Head of caudate nucleus (tissue), 42 donors: ENCODE data around the gene APOBEC3F.

ENCODE experiments used
- DNase-seq, 42 donors: peaks; one replicate each; pipeline versions ENCODE4 v3.0.0 to v3.0.0-alpha.2; 2020 to 2021; ENCODE audit warnings: mixed read lengths in 7 of 42
- intact Hi-C: fragments of 100-400 bp; cut with DNase I; formaldehyde crosslinking; loops from one replicate; pipeline ENCODE4 v1.15.0; 2022

Gene APOBEC3F

GRCh38 chr22:39087098-39087497, 46.4 kb downstream of the APOBEC3F start:
- DNase-seq, result no peak
- intact Hi-C loops, result no loop called here

- intact Hi-C loops, result no loop called here
- peak in 4 of 42 donors; percentile 5 to 32 (median 21) for DNase-seq
These were observed 47.4 kb downstream of the APOBEC3F start for GRCh38 chr22:39087881-39088684.

GRCh38 chr22:39088685-39089032, 48.0 kb downstream of the APOBEC3F start:
- DNase-seq, result no peak
- intact Hi-C loops, result no loop called here

GRCh38 chr22:39089928-39090327, 49.3 kb downstream of the APOBEC3F start:
- no peak for DNase-seq
- intact Hi-C loops, result no loop called here

DNA sequence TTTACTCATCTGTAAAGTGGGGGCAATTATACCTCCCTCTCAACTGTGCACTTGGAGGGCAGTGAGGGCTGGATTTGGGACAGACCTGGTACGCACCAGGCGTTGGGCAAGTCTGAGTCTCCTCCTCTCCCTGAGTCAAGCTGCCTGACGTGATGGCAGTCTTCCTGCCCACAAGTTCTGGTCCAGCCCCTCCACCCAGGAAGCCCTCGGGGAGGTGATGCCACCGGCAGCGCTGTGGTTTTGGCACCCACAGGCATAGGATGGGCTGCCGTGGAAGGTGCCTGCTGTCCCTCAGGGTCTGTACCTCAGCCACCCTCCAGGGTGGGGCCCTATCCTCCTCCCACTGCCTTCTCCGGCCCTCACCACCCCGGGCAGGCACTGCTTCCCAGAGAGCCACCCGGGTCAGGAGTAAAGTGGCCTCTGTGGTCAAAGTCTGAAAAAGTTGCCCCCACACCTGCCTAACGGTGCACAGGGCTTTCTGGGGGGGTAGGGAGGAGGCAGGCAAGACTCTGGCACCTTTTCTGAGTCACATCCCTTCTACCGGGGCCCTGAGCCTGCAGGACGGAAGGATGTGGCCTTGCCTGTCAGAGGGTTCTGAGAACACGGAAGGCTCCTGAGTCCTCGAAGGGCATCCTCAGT, 49.9 kb downstream of the APOBEC3F start:
- no peak for DNase-seq
- intact Hi-C loops, result no loop called here

DNA sequence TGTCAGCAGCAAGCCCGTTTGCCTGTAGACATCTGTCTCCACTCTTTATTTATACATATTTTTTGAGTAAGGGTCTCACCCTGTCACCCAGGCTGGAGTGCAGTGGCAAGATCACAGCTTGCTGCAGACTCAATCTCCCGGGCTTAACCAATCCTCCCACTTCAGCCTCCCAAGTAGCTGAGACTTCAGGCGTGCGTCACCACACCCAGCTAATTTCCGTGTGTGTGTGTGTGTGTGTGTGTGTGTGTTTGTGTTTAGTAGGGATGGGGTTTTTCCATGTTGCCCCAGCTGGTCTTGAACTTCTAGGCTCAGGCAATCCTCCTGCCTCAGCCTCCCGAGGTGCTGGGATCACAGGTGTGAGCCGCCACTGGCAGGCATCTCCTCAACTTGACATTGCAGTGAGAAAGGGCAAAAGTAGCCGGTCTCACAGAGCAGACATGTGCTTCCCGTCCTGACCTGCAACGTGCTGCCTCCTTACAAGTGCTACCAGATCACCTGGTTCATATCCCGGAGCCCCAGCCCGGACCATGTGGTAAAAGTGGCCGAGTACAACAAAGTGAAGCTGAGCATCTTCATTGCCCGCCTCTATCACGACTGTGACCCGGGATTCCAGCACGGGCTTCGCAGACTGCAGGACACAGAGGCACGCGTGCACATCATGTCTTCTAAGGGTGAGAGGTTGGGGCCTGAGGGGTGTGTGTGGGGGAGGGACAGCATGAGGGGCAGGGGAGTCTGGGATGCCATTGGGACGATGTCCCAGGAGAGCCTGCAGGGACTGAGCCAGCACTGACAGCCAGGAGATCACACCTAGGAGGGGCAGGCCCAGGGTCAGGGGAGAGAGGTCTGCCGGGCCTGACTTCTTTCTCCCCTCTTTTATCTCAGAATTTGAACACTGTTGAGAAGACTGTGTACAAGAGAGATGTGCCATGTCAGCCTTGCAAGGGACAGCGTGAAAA, 50.7 kb downstream of the APOBEC3F start:
- no peak for DNase-seq
- intact Hi-C loops, result no loop called here

DNA sequence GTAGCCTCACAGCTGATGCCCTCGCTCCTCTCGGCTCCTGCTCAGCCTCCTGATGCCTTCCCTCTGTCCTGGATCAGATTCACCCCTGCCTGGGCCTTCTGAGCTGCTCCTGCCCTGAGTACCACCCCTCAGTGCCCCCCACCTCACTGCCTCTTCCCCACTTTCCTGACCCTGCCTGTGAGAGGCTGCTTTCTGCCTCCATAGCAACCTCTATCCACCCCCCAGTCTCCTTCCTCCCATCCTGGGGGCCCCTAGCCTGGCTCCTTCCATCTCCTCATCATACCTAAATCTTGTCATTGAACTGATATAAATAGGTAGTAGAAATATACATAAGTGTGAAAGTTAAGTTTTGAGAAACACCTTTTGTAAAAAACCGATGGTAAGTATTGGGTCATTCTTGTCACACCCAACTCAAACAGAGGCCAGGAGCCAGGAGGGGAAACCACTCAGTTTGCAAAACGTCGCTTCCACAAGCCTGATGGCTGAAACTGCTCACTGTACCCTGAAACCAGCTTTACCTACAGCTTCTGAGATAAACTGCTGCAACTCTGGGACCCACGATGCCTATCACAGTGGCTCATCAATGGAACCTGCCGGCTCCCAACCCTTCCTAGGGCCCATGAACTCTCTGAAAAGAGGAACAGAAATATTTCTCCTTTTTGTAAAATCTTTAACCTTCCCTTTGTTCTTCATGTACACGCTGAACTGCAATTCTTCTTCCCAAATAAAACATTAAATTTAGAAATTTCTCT, 51.6 kb downstream of the APOBEC3F start:
- no peak for DNase-seq
- intact Hi-C loops, result no loop called here

DNA sequence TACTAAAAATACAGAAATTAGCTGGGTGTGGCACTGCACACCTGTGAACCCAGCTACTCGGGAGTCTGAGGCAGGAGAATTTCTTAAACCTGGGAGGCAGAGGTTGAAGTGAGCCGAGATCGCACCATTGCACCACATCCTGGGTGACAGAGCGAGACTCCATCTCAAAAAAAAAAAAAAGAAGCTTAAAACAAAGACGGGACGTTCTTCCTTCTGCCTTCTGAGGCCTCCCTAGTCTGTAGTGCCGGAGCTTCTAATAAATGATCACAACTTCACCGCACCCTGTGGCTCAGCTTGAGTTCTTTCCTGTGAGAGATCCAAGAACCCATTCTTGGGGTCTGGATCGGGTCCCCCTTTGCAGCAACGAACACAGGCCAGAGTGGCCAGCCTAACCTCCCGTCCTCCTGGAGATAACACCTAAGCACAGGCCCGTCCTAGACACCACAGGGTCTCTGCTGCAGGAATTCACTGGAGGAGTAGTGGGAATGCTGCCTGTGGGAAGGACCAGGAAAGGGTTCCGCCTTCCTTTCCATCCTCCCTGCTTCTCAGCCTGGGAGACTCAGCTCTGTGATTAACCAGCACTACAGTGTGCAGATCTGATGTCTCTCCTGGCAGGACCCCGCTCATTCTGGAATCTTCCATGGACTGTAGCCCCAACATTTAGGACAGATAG, 54.2 kb downstream of the APOBEC3F start:
- DNase-seq, result no peak
- intact Hi-C loops, result no loop called here

DNA sequence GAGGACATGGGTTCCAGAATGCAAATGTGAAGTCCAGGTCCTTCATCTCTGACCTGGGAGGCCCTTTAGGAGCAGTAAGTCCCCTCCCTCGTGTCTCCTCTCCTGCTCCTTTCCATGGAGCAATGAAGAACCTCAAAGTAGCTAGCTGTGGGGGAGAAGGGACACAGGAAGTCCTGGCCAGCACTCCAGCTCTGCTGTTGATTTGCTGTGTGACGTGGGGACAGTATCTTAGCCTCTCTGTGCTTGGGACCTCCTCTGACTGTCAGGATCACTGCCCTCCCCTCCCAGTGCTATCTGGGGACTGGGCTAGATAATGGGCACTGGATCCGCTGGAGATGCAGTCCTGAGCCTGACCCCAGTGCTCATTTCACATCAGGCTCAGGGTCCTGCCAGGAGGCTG, 55.3 kb downstream of the APOBEC3F start:
- no peak for DNase-seq
- intact Hi-C loops, result no loop called here

DNA sequence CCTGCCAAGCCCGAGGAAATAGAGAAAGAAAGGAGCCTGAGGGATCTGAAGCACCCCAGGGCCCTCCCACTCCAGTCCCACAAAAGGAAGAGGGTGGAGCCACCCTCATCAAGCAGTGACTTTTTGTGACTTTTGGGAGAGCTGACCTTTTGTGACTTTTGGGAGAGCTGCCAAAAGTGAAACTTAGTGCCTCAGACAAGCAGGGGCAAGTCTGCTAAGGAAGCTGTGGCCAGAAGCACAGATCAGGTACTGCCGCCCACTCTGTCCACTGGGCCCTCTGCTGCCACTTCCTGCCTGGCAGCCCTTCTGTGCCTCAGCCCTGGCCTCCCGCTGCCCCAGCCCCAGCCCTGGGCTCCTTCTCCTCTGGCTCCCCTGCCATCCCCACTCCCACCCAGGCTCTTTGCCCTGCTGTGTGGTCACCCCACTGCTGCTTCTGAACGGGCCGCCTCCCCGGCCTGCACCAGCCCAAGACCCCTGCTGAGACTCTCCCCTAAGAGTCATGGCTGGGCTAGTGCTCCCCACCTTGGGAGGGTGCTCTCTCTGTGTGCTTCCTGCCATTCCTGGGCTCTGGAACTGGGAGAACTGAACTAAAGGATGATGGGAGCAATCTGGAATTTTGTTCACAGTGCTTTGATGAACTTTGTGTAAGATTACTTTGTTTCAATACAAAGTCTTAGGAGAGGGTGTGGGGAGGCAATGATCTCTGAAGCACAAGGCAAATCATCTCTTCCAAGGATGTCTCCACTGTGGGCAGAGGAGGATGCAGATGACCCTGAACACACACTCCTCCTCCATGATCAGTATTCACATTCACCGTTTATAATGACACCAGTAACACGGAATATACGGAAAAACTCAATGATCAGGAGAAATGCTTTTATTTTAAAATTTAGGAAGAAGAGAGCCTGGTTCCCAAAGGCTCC, 56.7 kb downstream of the APOBEC3F start, which contains the start of gene APOBEC3H:
Gene APOBEC3H, plus strand, starts transcription at position 147 of the 923 bp plus-strand sequence. CDS start 3,035 bp downstream, outside the sequence.
- peak in 2 of 42 donors; percentile 9 to 44 for DNase-seq
- intact Hi-C loops, result no loop called here

DNA sequence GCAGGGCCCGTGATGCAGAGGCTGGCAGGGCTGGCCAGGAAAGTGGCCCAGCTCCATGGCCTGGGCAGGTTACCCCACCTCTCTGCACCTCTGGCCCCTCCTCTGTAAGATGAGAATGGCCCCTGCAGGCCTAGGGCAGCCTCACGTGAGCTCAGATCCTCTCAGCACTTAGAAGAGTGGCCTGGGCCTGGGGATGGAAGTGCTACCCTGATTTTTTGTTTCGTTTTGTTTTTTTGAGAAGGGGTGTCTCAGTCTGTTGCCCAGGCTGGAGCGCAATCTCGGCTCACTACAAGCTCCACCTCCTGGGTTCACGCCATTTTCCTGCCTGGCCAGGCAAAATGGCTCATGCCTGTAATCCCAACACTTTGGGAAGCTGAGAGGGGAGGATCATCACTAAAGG, 57.4 kb downstream of the APOBEC3F start:
- DNase-seq, result no peak
- intact Hi-C loops, result no loop called here

GRCh38 chr22:39098576-39098975, 57.9 kb downstream of the APOBEC3F start:
- intact Hi-C loops, result no loop called here
- DNase-seq, result no peak

DNA sequence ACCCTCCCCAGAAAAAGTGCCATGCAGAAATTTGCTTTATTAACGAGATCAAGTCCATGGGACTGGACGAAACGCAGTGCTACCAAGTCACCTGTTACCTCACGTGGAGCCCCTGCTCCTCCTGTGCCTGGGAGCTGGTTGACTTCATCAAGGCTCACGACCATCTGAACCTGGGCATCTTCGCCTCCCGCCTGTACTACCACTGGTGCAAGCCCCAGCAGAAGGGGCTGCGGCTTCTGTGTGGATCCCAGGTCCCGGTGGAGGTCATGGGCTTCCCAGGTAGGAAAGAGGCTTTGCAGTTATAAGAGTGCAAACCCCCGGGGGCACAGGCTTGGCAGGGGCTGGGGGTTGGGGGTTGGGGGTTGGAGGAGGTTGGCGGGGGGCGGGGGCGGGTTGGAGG, 60.6 kb downstream of the APOBEC3F start:
- no peak for DNase-seq
- intact Hi-C loops, result no loop called here

DNA sequence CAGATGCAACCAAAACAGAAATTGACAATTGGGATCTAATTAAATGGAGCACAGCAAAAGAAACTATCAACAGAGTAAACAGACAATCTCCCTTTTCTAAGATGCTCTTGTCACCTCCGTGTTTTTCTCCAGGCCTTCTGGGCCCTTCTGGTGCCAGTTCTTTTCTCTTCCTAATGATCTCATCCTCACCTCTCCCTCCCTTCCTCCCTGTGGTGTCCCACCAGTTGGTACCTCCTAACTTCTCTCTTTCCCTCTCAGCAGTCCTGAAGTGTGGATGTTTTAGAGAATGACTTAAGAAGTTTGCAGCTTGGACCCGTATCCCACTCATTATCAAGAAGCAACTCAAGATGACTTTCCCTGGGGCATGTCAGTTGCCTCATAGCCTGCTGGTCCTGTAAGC, 62.8 kb downstream of the APOBEC3F start:
- DNase-seq, result no peak
- intact Hi-C loops, result no loop called here
